HL-60 (cell line): Measurements from ENCODE around the gene SZT2.

Experiments used
- DNase-seq, 2 experiments: peaks; one replicate each; pipeline ENCODE4 v3.0.0-alpha.2; 2010 to 2020; ENCODE audit warnings: low read depth in 1 of 2, low spot score in 1 of 2
- H3K27ac ChIP-seq: fragments of 250-450 bp; sonication (Bioruptor Pico); replicated peaks from 2 replicates; pipeline ENCODE4 v1.5.1; 2020; ENCODE audit warnings: mild to moderate bottlenecking, moderate library complexity
- H3K27me3 ChIP-seq: fragments of 250-450 bp; sonication (Bioruptor Pico); 2 replicates; pipeline ENCODE4 v1.5.1; 2021; ENCODE audit warnings: mild to moderate bottlenecking, moderate library complexity; ENCODE audit not compliant: insufficient read depth, poor library complexity, severe bottlenecking
- H3K4me3 ChIP-seq: replicated peaks from 2 replicates; pipeline ENCODE4 v1.5.1; 2011; ENCODE audit warnings: mild to moderate bottlenecking, control low read depth, low read length; ENCODE audit not compliant: insufficient read depth
- GABPA ChIP-seq: IDR thresholded peaks from 2 replicates; pipeline ENCODE4 v1.6.1; 2012; ENCODE audit warnings: low read depth
- POLR2AphosphoS5 ChIP-seq: IDR thresholded peaks from 2 replicates; pipeline ENCODE4 v1.6.1; 2012; ENCODE audit warnings: low read depth
- SPI1 ChIP-seq: IDR thresholded peaks from 2 replicates; pipeline ENCODE4 v1.6.1; 2012; ENCODE audit warnings: low read depth, mild to moderate bottlenecking, borderline replicate concordance
- TF ChIP-seq, protein P1 (sequence below): IDR thresholded peaks from one replicate; pipeline ENCODE4 v1.5.1; 2011; ENCODE audit warnings: low read length, control low read depth, inconsistent platforms; ENCODE audit not compliant: insufficient read depth
- TF ChIP-seq, protein P2 (sequence below): IDR thresholded peaks from 2 replicates; pipeline ENCODE4 v1.6.1; 2012; ENCODE audit warnings: low read depth; ENCODE audit not compliant: insufficient replicate concordance

Gene SZT2

DNA sequence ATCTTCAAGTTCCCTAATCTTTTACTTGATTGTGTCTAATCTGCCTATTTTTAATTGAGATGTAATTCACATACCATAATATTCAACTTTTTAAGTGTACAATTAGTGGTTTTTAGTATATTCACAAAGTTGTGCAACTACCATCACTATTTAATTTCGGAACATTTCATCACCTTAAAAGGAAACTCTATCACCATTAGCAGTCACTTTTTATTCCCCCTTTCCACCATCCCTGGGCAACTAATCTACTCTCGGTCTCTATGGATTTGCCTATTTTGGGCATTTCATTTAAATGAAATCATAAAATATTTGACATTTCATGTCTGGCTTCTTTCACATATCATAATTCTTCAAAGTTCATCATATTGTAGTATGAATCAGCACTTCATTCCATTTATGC is 94.7 kb downstream of the SZT2 start:
- TF ChIP-seq SPI1 = no peak
- TF ChIP-seq GABPA = no peak
- TF ChIP-seq, protein P1, sequence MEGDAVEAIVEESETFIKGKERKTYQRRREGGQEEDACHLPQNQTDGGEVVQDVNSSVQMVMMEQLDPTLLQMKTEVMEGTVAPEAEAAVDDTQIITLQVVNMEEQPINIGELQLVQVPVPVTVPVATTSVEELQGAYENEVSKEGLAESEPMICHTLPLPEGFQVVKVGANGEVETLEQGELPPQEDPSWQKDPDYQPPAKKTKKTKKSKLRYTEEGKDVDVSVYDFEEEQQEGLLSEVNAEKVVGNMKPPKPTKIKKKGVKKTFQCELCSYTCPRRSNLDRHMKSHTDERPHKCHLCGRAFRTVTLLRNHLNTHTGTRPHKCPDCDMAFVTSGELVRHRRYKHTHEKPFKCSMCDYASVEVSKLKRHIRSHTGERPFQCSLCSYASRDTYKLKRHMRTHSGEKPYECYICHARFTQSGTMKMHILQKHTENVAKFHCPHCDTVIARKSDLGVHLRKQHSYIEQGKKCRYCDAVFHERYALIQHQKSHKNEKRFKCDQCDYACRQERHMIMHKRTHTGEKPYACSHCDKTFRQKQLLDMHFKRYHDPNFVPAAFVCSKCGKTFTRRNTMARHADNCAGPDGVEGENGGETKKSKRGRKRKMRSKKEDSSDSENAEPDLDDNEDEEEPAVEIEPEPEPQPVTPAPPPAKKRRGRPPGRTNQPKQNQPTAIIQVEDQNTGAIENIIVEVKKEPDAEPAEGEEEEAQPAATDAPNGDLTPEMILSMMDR = no peak
- no peak for TF ChIP-seq POLR2AphosphoS5
- TF ChIP-seq, protein P2, sequence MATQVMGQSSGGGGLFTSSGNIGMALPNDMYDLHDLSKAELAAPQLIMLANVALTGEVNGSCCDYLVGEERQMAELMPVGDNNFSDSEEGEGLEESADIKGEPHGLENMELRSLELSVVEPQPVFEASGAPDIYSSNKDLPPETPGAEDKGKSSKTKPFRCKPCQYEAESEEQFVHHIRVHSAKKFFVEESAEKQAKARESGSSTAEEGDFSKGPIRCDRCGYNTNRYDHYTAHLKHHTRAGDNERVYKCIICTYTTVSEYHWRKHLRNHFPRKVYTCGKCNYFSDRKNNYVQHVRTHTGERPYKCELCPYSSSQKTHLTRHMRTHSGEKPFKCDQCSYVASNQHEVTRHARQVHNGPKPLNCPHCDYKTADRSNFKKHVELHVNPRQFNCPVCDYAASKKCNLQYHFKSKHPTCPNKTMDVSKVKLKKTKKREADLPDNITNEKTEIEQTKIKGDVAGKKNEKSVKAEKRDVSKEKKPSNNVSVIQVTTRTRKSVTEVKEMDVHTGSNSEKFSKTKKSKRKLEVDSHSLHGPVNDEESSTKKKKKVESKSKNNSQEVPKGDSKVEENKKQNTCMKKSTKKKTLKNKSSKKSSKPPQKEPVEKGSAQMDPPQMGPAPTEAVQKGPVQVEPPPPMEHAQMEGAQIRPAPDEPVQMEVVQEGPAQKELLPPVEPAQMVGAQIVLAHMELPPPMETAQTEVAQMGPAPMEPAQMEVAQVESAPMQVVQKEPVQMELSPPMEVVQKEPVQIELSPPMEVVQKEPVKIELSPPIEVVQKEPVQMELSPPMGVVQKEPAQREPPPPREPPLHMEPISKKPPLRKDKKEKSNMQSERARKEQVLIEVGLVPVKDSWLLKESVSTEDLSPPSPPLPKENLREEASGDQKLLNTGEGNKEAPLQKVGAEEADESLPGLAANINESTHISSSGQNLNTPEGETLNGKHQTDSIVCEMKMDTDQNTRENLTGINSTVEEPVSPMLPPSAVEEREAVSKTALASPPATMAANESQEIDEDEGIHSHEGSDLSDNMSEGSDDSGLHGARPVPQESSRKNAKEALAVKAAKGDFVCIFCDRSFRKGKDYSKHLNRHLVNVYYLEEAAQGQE = no peak
- DNase-seq = no peak
- Histone ChIP-seq H3K27ac (no peak overlapping the region), H3K4me3 (no peak overlapping the region), H3K27me3 (no peaks in the 10 kb centered on the region)

DNA sequence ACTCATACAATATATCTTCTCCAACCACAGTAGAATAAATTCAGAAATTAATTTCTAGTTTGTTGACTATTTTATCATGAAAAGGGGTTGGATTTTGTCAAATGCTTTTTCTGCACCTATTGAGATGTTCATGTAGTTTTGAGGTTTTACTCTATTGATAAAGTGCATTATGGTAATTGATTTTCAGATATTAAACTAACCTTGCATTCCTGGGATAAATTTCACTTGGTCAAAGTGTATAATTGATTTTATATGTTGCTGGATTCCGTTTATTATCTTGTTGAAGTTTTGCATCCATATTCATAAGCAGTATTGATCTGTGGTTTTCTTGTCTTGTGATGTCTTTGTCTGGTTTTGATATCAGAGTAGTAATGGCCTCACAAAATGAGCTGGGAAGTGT is 98.5 kb downstream of the SZT2 start:
- H3K27ac ChIP-seq = no peak overlapping the region
- no peak for DNase-seq
- TF ChIP-seq SPI1 (no peak), POLR2AphosphoS5 (no peak), GABPA (no peak)
- TF ChIP-seq, protein P2 = no peak
- TF ChIP-seq, protein P1 = no peak

DNA sequence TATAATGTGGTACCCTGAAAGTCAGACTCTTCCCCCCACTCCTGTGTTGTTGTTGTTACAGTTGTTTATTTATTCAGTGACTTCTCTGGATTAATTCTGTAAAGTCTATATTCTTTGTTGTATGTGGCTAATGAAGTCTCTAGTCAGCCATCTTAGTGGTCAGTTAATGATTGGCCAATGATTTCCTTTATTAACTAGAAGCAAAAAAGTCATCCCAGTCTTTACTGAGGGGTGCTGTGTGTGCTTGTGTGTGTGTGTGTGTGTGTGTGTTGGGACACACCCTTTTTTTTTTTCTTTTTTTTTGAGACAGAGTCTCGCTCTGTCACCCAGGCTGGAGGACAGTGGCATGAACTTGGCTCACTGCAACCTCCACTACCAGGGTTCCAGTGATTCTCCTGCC is 101.4 kb downstream of the SZT2 start:
- no peak overlapping the region for H3K27ac ChIP-seq
- TF ChIP-seq, protein P1 = no peak
- TF ChIP-seq SPI1 (no peak), GABPA (no peak), POLR2AphosphoS5 (no peak)
- TF ChIP-seq, protein P2 = no peak
- H3K4me3 ChIP-seq = no peak overlapping the region
- H3K27me3 ChIP-seq = peaks cover 2% of the 10 kb centered on the region
- DNase-seq = no peak

More for the DNA sequence above, 98.5 kb downstream of the SZT2 start:
- Histone ChIP-seq H3K27me3 (no peaks in the 10 kb centered on the region), H3K4me3 (no peak overlapping the region)
